ENCODE data around the gene TLX2.

Gene TLX2

GRCh38 chr2:74500578-74500946 is 13.7 kb upstream of the TLX2 start:
- H3K27me3 ChIP-seq (ENCODE audit: control insufficient read depth, insufficient read depth, low read length), result no peaks in the 10 kb centered on the region
- no peak for TF ChIP-seq CTCF (IDR thresholded peaks at IDR 0.05)
- H3K27ac ChIP-seq, result no peak overlapping the region
- H3K4me1 ChIP-seq, result peaks cover 10% of the 10 kb centered on the region
- no peaks in the 10 kb centered on the region for H3K36me3 ChIP-seq (ENCODE audit: control insufficient read depth, insufficient read depth, low read length)
- no peak overlapping the region for H3K9ac ChIP-seq
- no peak overlapping the region for H3K4me2 ChIP-seq (ENCODE audit: low read length)
- no peak overlapping the region for H3K4me3 ChIP-seq (ENCODE audit: low read depth, low read length)
- H3K9me3 ChIP-seq (ENCODE audit: control insufficient read depth, low read length), result no peaks in the 10 kb centered on the region
- no peak overlapping the region for H2AFZ ChIP-seq
- H3K79me2 ChIP-seq, result no peaks in the 10 kb centered on the region

- Histone ChIP-seq H3K9ac (no peak overlapping the region), H3K4me1 (peaks cover 18% of the 10 kb centered on the region), H3K27me3 (ENCODE audit: control insufficient read depth, insufficient read depth, low read length) (no peaks in the 10 kb centered on the region)
Measured at GRCh38 chr2:74501335-74502071, 12.7 kb upstream of the TLX2 start.

GRCh38 chr2:74502147-74502719 is 12.0 kb upstream of the TLX2 start:
- Histone ChIP-seq H3K4me1 (peaks cover 21% of the 10 kb centered on the region), H3K4me2 (ENCODE audit: low read length) (peak overlapping the region; percentile 39), H3K36me3 (ENCODE audit: control insufficient read depth, insufficient read depth, low read length) (no peaks in the 10 kb centered on the region), H3K9ac (no peak overlapping the region), H3K27ac (no peak overlapping the region), H3K79me2 (peaks cover 4% of the 10 kb centered on the region), H2AFZ (peak overlapping the region; percentile 70), H3K4me3 (ENCODE audit: low read depth, low read length) (peak overlapping the region; percentile 11), H3K27me3 (ENCODE audit: control insufficient read depth, insufficient read depth, low read length) (no peaks in the 10 kb centered on the region), H3K9me3 (ENCODE audit: control insufficient read depth, low read length) (no peaks in the 10 kb centered on the region)
- no peak for TF ChIP-seq CTCF (IDR thresholded peaks at IDR 0.05)

More at GRCh38 chr2:74501335-74502071, 12.7 kb upstream of the TLX2 start:
- Histone ChIP-seq H3K79me2 (peaks cover 1% of the 10 kb centered on the region), H3K27ac (no peak overlapping the region), H3K9me3 (ENCODE audit: control insufficient read depth, low read length) (no peaks in the 10 kb centered on the region), H3K4me2 (ENCODE audit: low read length) (no peak overlapping the region), H2AFZ (no peak overlapping the region), H3K36me3 (ENCODE audit: control insufficient read depth, insufficient read depth, low read length) (no peaks in the 10 kb centered on the region), H3K4me3 (ENCODE audit: low read depth, low read length) (no peak overlapping the region)
- TF ChIP-seq CTCF (IDR thresholded peaks at IDR 0.05), result no peak

GRCh38 chr2:74502720-74503505 is 11.3 kb upstream of the TLX2 start:
- H2AFZ ChIP-seq, result peak overlapping the region; percentile 70
- H3K27ac ChIP-seq, result peak overlapping the region; percentile 20
- H3K27me3 ChIP-seq (ENCODE audit: control insufficient read depth, insufficient read depth, low read length), result no peaks in the 10 kb centered on the region
- H3K4me2 ChIP-seq (ENCODE audit: low read length), result peak overlapping the region; percentile 39
- H3K4me3 ChIP-seq (ENCODE audit: low read depth, low read length), result peak overlapping the region; percentile 11
- no peaks in the 10 kb centered on the region for H3K36me3 ChIP-seq (ENCODE audit: control insufficient read depth, insufficient read depth, low read length)
- H3K9me3 ChIP-seq (ENCODE audit: control insufficient read depth, low read length), result no peaks in the 10 kb centered on the region
- no peak overlapping the region for H3K9ac ChIP-seq
- H3K79me2 ChIP-seq, result peaks cover 4% of the 10 kb centered on the region
- H3K4me1 ChIP-seq, result peaks cover 22% of the 10 kb centered on the region
- TF ChIP-seq CTCF (IDR thresholded peaks at IDR 0.05), result no peak

Measured in parathyroid adenoma (tissue), 2 donors.